Measurements from ENCODE around the gene DKKL1.

DNA sequence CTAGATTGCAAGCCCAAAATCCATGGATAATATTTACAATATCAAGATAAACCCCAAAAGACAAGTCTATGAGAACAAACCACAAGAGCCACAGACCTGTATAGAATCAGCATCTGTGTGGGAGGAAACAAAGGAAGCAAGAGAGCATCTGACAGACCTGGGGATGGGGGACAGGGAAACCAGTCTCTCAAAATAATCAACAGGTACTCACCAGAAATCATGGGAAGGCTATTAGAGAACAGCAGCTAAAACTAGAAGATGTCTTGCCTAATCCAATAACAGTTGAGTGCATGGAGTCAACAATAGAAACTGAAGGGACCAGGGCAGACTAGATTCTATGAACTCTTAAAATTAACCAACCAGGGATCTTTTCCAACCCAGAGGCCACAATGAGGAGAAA lies 47.4 kb upstream of the DKKL1 start:
- TF ChIP-seq CTCF (IDR thresholded peaks at IDR 0.05) (no peak), POLR2A (IDR thresholded peaks at IDR 0.05) (no peak), POLR2AphosphoS5 (IDR thresholded peaks at IDR 0.05) (no peak)
